Suprapubic skin (tissue), 4 donors: ENCODE data around the gene EIF4EBP2. TPM values are rescaled to one million over a fixed set of nuclear protein-coding genes. Genes with fewer than 3 reads are reported as not detected.

Experiments used
- DNase-seq, 2 donors: peaks; one replicate each; pipeline ENCODE4 v3.0.0-alpha.2; 2019; ENCODE audit warnings: low spot score in 2 of 2
- H3K27ac ChIP-seq: fragments of 200-600 bp; sonication (generic); one replicate; pipeline ENCODE4 v1.5.1; 2019
- H3K27me3 ChIP-seq: fragments of 200-600 bp; sonication (generic); one replicate; pipeline ENCODE4 v1.5.1; 2019
- H3K36me3 ChIP-seq: fragments of 200-600 bp; sonication (generic); one replicate; pipeline ENCODE4 v1.5.1; 2019
- H3K4me1 ChIP-seq: fragments of 200-600 bp; sonication (generic); one replicate; pipeline ENCODE4 v1.5.1; 2019
- H3K4me3 ChIP-seq: fragments of 200-600 bp; sonication (generic); one replicate; pipeline ENCODE4 v1.5.1; 2019; ENCODE audit warnings: mild to moderate bottlenecking
- H3K9me3 ChIP-seq: fragments of 200-600 bp; sonication (generic); one replicate; pipeline ENCODE4 v1.5.1; 2019
- CTCF ChIP-seq, 2 donors: fragments of 200-600 bp in 1 of 2; fragments of 450-650 bp in 1 of 2; sonication (generic) in 1 of 2; IDR thresholded peaks; one replicate each; pipeline ENCODE4 v1.5.1; 2016 to 2019; ENCODE audit warnings: antibody characterized with exemption in 2 of 2, mild to moderate bottlenecking in 1 of 2, moderate library complexity in 1 of 2
- EP300 ChIP-seq: sonication (generic); formaldehyde crosslinking; IDR thresholded peaks from one replicate; pipeline ENCODE4 v1.6.1; 2017; ENCODE audit warnings: antibody characterized with exemption
- POLR2A ChIP-seq, 2 donors: fragments of 450-650 bp; IDR thresholded peaks; one replicate each; pipeline ENCODE4 v1.6.1; 2017; ENCODE audit warnings: antibody characterized with exemption in 2 of 2, mild to moderate bottlenecking in 2 of 2, moderate library complexity in 2 of 2
- POLR2AphosphoS5 ChIP-seq, 3 donors: sonication (generic); formaldehyde crosslinking; IDR thresholded peaks; one replicate each; pipeline ENCODE4 v1.6.1; 2017; ENCODE audit warnings: antibody characterized with exemption in 3 of 3
- WGBS: methylation state at CpG from one replicate; pipeline ENCODE4 v1.1.5; 2018; 5-methylcytosine and 5-hydroxymethylcytosine counted together
- total RNA-seq, 4 donors: library from RNA; depleted of rRNA; stranded (reverse); fragments of >200 nt; gene quantifications; one replicate each; pipeline ENCODE4 v1.1.0, GENCODE V29; 2016

The EIF4EBP2 gene
- total RNA-seq: 10 to 100 TPM; 71.7 to 91.6 (median 77.1) TPM

DNA sequence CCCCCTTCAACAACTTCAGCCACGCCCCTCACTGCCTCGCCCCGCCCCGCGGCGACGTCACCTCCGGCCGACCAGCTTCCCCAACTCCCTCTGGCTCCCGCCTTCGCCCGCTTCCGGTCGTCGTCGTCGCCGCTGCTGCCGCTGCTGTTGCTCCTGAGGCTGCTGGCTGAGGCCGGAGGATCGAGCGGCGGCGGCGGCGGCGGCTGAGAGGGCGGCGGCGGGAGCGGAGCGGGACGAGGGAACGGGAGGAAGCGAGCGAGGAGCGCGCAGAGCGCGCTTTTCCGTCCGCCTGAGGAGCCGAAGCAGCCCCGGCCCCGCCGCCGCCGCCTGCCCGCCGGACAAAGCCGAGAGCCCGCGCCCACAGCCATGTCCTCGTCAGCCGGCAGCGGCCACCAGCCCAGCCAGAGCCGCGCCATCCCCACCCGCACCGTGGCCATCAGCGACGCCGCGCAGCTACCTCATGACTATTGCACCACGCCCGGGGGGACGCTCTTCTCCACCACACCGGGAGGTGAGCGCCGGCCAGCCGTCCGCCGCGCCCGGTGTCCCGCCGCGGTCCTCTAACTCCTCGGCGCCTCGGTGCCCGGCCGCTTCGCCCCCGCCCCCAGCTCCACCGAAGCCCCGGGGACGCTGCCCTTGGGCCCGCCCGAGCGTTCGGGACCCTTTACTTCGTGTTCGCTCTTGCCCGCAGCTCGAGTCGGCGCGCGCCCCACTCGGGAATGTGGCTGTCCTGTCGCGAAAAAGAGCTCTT is at the start of gene EIF4EBP2:
Gene EIF4EBP2, plus strand, starts transcription at position 110 of the 751 bp plus-strand sequence. Its CDS starts 257 bp downstream, at position 367.
- Histone ChIP-seq H3K4me3 (peak within 1 kb of the TSS; percentile 95), H3K27me3 (no peaks in the 10 kb centered on the region), H3K36me3 (no peaks in the 10 kb centered on the region), H3K27ac (peak within 1 kb of the TSS; percentile 99), H3K4me1 (peaks cover 36% of the 10 kb centered on the region), H3K9me3 (no peaks in the 10 kb centered on the region)
- under 1% methylated on average over 35 of the region's 103 CpGs for WGBS
- TF ChIP-seq CTCF (IDR thresholded peaks at IDR 0.05) (no peak), POLR2AphosphoS5 (IDR thresholded peaks at IDR 0.05) (peak; percentile 90 to 97 (median 94)), EP300 (no peak), POLR2A (IDR thresholded peaks at IDR 0.05) (peak; percentile 95 to 96)
- DNase-seq: peak; percentile 99

DNA sequence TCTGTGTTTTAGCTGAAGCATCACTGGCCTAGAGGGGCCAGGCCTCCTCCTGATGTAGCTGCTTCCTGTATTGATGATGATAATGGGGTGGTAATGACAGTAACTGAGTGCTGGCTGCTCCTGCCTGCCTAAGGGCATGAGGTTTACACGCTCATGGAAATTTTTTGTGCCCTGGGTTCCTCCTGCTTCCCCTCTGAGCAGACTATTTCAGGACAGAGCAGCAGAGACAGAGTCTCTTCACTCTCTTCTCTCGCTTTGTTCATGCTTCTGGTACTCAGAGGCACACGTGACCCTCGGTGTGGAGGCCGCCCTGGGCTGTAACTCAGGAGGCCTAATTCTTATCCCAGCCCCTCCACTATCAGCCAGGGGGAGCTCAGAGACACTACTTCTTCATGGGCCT is 49.4 kb upstream of the EIF4EBP2 start:
- TF ChIP-seq POLR2AphosphoS5 (IDR thresholded peaks at IDR 0.05): no peak
- TF ChIP-seq EP300: no peak
- no peak for TF ChIP-seq CTCF (IDR thresholded peaks at IDR 0.05)
- no peak for TF ChIP-seq POLR2A (IDR thresholded peaks at IDR 0.05)
- Histone ChIP-seq H3K4me1 (peaks cover 8% of the 10 kb centered on the region), H3K36me3 (no peaks in the 10 kb centered on the region), H3K27me3 (no peaks in the 10 kb centered on the region), H3K27ac (no peak overlapping the region), H3K4me3 (no peak overlapping the region), H3K9me3 (no peaks in the 10 kb centered on the region)
- WGBS: 86% methylated on average over 5 of the region's 5 CpGs
- no peak for DNase-seq

DNA sequence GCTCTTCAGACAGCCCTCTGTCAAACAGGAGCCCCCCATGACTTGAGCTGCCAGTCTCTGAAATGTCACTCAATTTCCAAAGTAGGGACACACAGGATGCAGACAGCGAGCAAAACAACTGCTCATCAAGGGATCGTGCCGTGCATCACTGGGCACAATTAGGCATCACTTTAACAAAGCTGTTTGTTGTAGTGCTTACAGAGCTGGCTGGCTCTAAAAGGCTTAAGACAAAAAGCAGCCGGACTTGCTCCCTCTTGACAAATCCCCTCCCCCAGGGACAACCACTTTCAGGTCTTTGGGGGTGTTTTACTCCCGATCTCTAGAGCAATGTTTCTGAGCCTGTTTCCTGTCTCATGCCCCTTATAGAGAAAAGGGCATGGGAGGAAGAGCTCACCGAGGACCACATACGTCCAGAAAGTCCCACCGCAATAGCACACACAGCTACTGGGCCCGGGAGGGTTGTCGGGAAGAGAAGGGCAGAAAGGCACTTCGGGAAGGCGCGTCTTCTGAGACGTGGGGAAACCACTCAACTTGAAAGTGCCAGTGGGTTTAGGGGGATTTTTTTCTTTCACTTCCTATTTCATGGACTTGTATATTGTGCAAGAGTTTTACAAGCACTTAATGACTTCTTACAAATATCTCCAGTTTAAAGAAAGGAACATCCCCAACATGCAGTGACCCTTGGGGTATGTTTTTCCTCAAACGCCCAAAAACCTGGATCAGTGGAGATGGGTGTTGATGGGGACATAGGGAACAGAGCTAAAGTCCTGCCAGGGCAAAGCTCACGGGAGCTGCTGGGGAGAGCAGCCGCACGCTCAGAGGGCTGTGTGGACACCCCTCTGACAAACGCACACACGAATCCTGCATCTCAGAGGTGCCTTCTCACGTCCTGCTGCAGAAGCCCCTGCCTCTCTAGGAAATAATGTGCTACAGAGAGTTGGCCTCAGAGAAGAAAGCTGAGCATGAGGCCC is 48.6 kb upstream of the EIF4EBP2 start:
- no peak for DNase-seq
- no peaks in the 10 kb centered on the region for H3K36me3 ChIP-seq
- 85% methylated on average over 21 of the region's 21 CpGs for WGBS
- H3K4me1 ChIP-seq: peaks cover 8% of the 10 kb centered on the region
- H3K27me3 ChIP-seq: no peaks in the 10 kb centered on the region
- no peaks in the 10 kb centered on the region for H3K9me3 ChIP-seq
- TF ChIP-seq POLR2A (IDR thresholded peaks at IDR 0.05): no peak
- TF ChIP-seq POLR2AphosphoS5 (IDR thresholded peaks at IDR 0.05): no peak
- TF ChIP-seq EP300: no peak
- no peak for TF ChIP-seq CTCF (IDR thresholded peaks at IDR 0.05)
- H3K27ac ChIP-seq: no peak overlapping the region
- no peak overlapping the region for H3K4me3 ChIP-seq

DNA sequence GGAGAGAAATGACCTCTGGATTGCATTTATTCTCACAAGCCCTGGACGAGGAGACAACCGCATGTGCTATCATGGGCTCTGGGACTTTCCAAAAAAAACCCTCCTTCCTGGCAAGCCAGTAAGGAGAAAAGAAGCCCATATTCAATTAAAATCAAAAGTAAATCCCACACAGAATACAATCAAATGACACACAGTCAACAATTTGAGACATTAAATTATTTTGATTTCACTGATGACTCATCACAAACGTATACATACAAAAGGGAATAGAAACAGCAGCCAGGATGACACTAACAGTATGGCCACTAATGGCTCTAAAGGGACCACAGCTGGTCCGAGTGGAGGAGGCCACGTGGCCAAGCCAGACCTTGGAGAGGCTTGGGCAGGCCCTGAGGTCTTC is 46.4 kb upstream of the EIF4EBP2 start:
- TF ChIP-seq CTCF (IDR thresholded peaks at IDR 0.05) (no peak), EP300 (no peak), POLR2AphosphoS5 (IDR thresholded peaks at IDR 0.05) (no peak), POLR2A (IDR thresholded peaks at IDR 0.05) (no peak)
- Histone ChIP-seq H3K27ac (no peak overlapping the region), H3K4me1 (peaks cover 8% of the 10 kb centered on the region), H3K9me3 (no peaks in the 10 kb centered on the region), H3K4me3 (no peak overlapping the region), H3K36me3 (no peaks in the 10 kb centered on the region), H3K27me3 (no peaks in the 10 kb centered on the region)
- no peak for DNase-seq
- WGBS: 38% methylated on average over 5 of the region's 5 CpGs

- Histone ChIP-seq H3K27me3 (no peaks in the 10 kb centered on the region), H3K9me3 (no peaks in the 10 kb centered on the region), H3K4me3 (no peak overlapping the region), H3K4me1 (peaks cover 9% of the 10 kb centered on the region), H3K36me3 (no peaks in the 10 kb centered on the region), H3K27ac (no peak overlapping the region)
- DNase-seq: no peak
- 89% methylated on average over 5 of the region's 5 CpGs for WGBS
- TF ChIP-seq CTCF (IDR thresholded peaks at IDR 0.05): no peak
- no peak for TF ChIP-seq POLR2A (IDR thresholded peaks at IDR 0.05)
- no peak for TF ChIP-seq EP300
- no peak for TF ChIP-seq POLR2AphosphoS5 (IDR thresholded peaks at IDR 0.05)
Measured at GRCh38 chr10:70358446-70358845, 45.5 kb upstream of the EIF4EBP2 start.
